ENCODE measurements around the gene FSD2.
"Not testable (repeated sequence)": the region's sequence is repeated elsewhere in the genome, so short reads cannot be mapped to it uniquely, and the experiment has no call there.

Gene FSD2

DNA sequence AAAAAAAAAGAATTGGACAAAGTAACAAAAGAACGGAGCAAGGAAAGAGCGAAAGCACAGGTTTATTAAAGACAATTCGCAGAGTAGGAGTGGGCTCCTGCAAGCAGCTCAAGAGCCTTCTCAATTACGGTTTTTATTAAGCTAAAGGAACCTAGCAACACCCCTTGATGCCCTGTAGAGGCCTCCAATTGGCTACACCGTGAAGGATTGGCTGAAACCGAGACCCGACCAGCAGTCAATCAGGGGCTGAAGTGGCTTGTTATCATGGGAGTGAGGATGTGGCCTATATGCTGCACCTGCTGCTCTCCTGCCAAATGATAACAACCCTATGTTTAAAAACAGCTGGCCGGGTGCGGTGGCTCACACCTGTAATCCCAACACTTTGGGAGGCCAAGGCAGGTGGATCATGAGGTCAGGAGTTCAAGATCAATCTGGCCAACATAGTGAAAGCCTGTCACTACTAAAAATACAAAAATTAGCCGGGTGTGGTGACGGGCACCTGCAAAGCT is 75.8 kb downstream of the FSD2 start:
- no peak for DNase-seq

GRCh38 chr15:82726816-82727215 is 79.1 kb downstream of the FSD2 start:
- no peak for DNase-seq

DNA sequence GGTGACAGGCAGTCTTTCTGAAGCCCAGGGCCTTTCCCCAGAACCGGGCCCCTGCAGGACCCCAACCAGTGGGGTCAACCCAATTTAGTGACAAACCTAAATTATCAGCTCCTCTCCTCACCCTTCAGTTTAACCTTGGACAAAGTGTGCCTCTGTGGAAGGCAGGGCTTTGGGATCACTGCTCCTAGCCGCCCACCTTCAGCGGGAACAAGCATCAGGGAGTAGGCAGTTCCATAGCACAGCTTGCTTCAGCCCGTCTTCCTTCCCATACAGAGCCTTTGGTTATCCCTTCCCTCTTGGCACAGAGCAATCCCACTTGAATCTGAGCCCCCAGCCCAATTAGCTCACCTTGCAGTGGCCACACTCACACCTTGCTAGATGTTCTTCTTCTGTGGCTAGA is 90.9 kb downstream of the FSD2 start:
- DNase-seq = no peak

DNA sequence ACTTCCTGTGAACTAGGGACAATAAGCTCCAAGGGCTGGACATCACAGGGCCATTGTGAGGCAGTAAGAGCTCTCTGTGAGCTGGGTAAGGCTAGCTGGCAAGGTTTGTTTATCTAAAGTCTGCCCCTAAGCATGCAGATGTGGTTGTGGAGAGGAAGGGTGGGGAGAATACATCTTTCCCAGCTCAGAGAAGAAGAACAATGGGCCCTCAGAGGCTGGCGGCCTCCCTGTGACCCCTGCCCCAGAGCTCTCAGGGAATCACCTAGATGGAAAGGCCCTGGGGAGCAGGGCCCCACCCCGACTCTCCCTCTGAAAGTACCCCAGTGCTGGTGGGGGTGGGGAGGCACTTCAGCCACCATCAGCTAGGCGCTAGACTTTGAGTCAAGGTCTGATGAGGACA is 91.9 kb downstream of the FSD2 start:
- no peak for DNase-seq

- no peak for DNase-seq
Measured at GRCh38 chr15:82712036-82712435, 93.8 kb downstream of the FSD2 start.

GRCh38 chr15:82710926-82711490 is 94.9 kb downstream of the FSD2 start:
- DNase-seq = no peak

GRCh38 chr15:82710208-82710555 is 95.7 kb downstream of the FSD2 start:
- no peak for DNase-seq

DNA sequence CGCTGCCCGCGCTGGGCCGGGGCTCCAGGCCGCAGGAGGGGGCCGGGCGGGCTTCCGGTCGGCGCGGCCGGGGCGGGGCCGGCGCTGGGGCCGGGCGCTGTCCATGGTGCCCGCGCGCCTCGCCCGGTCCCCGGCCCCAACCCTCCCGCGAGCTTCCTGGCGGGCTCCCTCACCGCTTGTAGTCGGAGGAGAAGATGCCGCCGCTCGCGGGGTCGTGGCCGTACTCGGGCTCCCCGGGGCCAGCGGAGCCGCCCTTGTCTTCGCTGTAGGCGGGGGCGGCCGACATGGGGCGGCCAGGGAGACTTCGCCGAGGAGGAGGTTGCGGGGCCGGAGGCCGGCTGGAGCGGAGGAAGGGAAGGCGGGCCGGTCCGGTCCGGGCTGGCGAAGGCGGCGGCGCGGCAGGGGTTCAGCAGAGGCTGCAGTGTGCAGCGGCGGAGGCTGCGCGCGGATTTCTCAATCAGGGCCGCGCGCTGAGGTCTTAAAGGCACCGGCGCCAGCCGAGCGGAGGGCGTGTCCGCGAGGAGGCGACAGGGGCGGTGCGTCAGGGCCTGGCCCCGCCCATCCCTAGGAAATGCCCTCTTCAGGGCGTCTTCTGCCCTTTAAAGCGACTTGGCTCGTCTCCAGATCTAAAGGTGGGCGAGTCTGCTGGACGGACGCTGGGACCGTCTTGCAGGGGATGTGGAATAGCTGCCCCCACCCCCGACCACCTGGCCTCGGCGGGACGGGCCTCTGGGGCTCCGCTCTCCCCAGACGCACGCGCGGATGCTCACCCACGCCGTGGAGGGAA is 96.3 kb downstream of the FSD2 start, which contains the start of gene AP3B2:
Gene AP3B2 (minus strand): TSS at position 455 of the 787 bp plus-strand sequence. CDS start 169 bp downstream, at position 286.
- DNase-seq = peak; percentile 37

GRCh38 chr15:82709081-82709420 is 96.8 kb downstream of the FSD2 start:
- DNase-seq = no peak

GRCh38 chr15:82705856-82706255 is 100.0 kb downstream of the FSD2 start:
- not testable (repeated sequence) for DNase-seq

Data from effector CD8-positive, alpha-beta T cell (primary cell).